Stimulated activated CD4-positive, alpha-beta T cell treated with anti-CD3 and anti-CD28 coated beads, Interleukin-1b, Interleukin-23, amount 100 ng/mL, for 48 hours (primary cell): ENCODE measurements around the gene NPRL2.

Experiments used
- DNase-seq: peaks from one replicate; pipeline ENCODE4 v3.0.0-alpha.2; 2020

Gene NPRL2

DNA sequence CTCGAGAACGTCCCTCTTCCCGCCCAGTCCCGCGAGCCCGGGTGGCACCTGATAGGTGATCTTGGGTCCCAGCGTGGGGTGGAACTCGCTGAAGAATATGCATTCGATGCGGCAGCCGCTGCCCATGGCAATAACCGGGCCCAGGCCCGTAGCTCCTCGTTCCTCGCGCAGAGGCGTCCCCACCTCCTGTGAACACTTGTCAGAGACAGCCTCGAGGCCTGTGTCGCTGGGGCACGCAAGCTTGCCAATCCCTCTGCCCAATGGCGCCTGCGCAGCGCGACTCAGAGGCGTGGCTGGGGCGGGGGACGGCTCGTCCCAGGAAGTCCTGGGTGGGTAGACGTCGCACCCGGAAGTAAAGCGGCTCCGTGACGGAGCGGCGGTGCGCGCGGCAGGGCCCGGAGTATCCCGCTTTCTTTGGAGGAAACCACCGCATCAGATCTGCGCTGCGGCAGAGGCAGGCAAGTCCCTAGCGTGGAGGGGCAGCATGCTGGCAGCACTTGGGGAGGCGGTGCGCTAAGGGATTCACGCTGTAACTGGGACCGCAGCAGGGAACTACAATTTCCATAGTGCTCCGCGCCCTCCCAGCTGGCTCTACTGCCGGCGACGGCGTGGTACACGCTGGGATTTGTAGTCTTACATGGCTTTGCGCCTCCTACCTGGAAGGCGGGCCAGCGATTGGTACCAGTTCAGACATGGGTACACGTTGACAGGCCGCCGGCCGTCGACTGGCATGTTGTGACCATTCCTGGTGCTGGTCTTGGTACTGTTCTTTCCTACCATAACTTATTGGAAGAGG lies at the start of gene NPRL2, which contains the start of gene CYB561D2:
NPRL2 (minus strand) TSS at position 249 of the 796 bp plus-strand sequence; CDS start at position 126, 123 bp downstream.
CYB561D2 (plus strand) TSS at position 336 of the 796 bp plus-strand sequence. CDS start 572 bp downstream, outside the sequence.
- DNase-seq = peak; percentile 99

- no peak for DNase-seq
These were observed 45.9 kb upstream of the NPRL2 start for GRCh38 chr3:50396502-50396901.

DNA sequence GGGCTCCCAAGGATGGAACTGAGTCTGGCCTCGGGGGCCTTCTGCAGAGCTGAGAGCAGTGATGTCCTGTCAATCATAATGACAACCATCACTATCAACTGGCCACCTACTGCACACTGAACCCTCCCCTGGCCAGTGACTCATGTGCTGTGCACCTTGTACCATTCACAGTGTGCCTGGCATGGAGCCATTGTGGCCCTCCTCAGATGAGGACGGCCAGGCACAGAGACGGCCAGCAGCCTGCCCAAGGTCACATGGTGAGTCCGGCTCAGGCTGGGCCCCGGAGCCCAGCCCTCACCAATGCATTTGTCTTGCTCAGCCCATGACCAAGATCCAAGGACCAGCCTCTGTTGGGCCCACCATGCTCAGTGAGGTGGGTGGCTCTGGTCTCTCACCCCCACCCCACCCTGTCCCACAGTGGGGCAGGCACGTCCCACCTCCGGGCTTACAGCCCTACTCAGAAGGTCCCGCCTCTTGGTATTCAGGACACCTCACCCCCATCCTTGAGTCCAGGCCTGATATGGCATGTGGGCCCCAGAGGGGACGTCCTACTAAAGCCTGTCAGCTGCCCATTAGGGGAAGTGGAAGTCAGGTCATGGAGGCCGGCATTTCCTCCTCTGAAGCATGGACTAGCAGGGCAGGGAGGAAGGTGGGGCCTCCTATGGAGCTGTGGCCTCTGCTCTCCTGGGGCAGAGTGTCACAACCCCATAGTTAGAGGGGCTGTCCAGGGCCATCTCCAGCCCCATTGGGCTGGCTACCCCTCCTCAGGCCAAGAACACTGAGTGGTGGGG lies 44.7 kb upstream of the NPRL2 start:
- DNase-seq = no peak

DNA sequence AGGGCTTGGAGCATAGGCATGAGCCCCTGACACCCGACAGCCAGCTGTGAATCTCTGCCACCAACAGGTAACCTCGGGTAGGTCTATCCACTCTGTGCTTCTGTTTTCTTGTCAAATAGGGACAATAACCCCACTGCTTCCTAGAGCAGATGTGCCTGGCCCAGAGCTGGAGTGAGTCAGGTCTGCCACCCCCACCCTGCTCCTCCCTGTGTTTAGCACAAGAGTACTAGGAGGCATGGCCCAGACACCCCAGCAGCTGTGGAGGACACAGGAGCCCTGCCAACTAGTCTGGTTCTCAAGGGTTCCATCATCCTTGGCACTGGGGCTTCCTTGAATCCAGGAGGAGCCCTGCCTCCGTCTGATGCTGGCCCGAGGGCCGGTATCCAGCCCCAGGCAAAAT lies 42.5 kb upstream of the NPRL2 start:
- DNase-seq = no peak

DNA sequence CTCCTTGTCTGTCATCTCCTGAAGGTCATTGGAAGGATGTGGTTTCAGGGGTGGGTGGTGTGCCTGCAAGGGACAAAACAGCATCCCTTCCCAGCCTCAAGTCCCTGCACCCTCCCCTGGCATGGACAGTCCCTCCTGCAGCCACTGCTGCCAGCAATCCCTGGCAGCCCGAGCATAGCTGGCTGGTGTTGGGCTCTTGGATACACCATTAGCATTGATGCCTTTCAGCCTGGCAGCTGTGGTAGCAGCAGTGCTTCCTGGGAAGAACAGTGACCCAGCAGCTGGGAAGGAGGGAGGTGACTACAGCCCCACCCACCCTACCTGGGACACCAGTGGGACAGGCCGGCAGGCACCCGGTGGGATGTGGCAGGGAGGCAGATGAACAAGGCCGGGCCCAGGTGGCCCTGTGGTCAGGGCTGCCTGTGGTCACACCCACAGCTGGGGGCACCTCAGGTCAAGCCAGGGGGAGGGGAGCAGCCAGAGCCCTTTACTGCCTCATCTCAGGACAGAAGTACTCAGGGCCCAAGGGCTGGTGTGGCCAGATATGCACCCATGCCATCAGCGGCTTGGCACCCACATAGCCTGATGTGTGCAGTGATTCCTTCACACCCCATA lies 41.6 kb upstream of the NPRL2 start:
- no peak for DNase-seq

GRCh38 chr3:50390508-50391224 lies 40.1 kb upstream of the NPRL2 start:
- no peak for DNase-seq

GRCh38 chr3:50389414-50389767 lies 38.8 kb upstream of the NPRL2 start:
- DNase-seq = no peak

- DNase-seq = no peak
These were observed 38.3 kb upstream of the NPRL2 start for GRCh38 chr3:50388720-50389413.

- DNase-seq = no peak
These were observed 37.6 kb upstream of the NPRL2 start for GRCh38 chr3:50388016-50388719.

GRCh38 chr3:50385754-50386153 lies 35.2 kb upstream of the NPRL2 start:
- DNase-seq = no peak

GRCh38 chr3:50383750-50384149 lies 33.2 kb upstream of the NPRL2 start:
- DNase-seq = no peak

- no peak for DNase-seq
These were observed 32.1 kb upstream of the NPRL2 start for GRCh38 chr3:50382722-50383121.

- DNase-seq = no peak
These were observed 30.8 kb upstream of the NPRL2 start for GRCh38 chr3:50381383-50381782.

GRCh38 chr3:50380405-50381085 lies 30.0 kb upstream of the NPRL2 start:
- no peak for DNase-seq

DNA sequence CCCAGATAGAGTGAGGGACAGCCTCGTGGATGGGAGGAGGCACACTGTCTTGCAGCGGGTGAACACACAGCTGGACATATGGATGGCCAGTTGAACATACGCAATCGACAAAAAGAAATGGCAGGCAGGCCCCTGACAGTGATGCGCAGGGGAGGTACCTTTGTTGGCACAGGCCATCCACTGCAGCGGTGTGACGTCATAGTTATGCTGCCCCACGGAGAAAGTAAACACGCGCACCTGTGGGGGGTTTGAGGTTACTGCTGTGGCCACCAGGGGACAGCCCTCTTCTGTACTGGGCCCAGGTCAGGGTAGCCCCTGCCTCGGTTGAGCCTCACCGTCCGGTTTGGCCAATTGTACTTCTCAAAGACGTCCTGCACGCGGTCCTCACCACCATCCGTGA lies 28.2 kb upstream of the NPRL2 start:
- DNase-seq = no peak

- no peak for DNase-seq
These were observed 27.4 kb upstream of the NPRL2 start for GRCh38 chr3:50378024-50378423.

GRCh38 chr3:50375258-50375931 lies 24.8 kb upstream of the NPRL2 start:
- DNase-seq = no peak

- DNase-seq = no peak
These were observed 24.0 kb upstream of the NPRL2 start for GRCh38 chr3:50374363-50375257.
